Smooth muscle cell of the brain vasculature (primary cell): ENCODE results near the gene PRLR.

Experiments used
- DNase-seq: peaks from one replicate; pipeline ENCODE4 v3.0.0-alpha.2; 2012; ENCODE audit warnings: low read depth, low spot score

PRLR gene

GRCh38 chr5:35233601-35234000 is 3.3 kb upstream of the PRLR start:
- no peak for DNase-seq

- no peak for DNase-seq
Observed at GRCh38 chr5:35233121-35233520, 2.8 kb upstream of the PRLR start.

GRCh38 chr5:35232124-35232523 is 1.8 kb upstream of the PRLR start:
- DNase-seq, result no peak

- no peak for DNase-seq
Observed at GRCh38 chr5:35229076-35230037, 930 bp downstream of the PRLR start.

- DNase-seq, result no peak
Observed at GRCh38 chr5:35228310-35228709, 2.0 kb downstream of the PRLR start.

- DNase-seq, result no peak
Observed at GRCh38 chr5:35227720-35228119, 2.6 kb downstream of the PRLR start.

GRCh38 chr5:35223787-35224395 is 6.4 kb downstream of the PRLR start:
- no peak for DNase-seq

GRCh38 chr5:35220967-35221366 is 9.3 kb downstream of the PRLR start:
- DNase-seq, result no peak

GRCh38 chr5:35218981-35219380 is 11.3 kb downstream of the PRLR start:
- DNase-seq, result no peak

- DNase-seq, result no peak
Observed at GRCh38 chr5:35214051-35214450, 16.2 kb downstream of the PRLR start.

GRCh38 chr5:35213608-35214007 is 16.7 kb downstream of the PRLR start:
- DNase-seq, result no peak

GRCh38 chr5:35212122-35212982 is 17.9 kb downstream of the PRLR start:
- DNase-seq, result no peak

GRCh38 chr5:35209862-35210261 is 20.4 kb downstream of the PRLR start:
- DNase-seq, result no peak

GRCh38 chr5:35205606-35206005 is 24.7 kb downstream of the PRLR start:
- DNase-seq, result no peak

- no peak for DNase-seq
Observed at GRCh38 chr5:35205186-35205585, 25.1 kb downstream of the PRLR start.

GRCh38 chr5:35203403-35203802 is 26.9 kb downstream of the PRLR start:
- DNase-seq, result no peak

- peak; percentile 18 for DNase-seq
Observed at GRCh38 chr5:35202319-35203111, 27.8 kb downstream of the PRLR start.

- DNase-seq, result no peak
Observed at GRCh38 chr5:35201291-35201690, 29.0 kb downstream of the PRLR start.

- DNase-seq, result no peak
Observed at GRCh38 chr5:35199886-35200285, 30.4 kb downstream of the PRLR start.

GRCh38 chr5:35198686-35199085 is 31.6 kb downstream of the PRLR start:
- DNase-seq, result peak; percentile 24

GRCh38 chr5:35198075-35198474 is 32.2 kb downstream of the PRLR start:
- peak; percentile 67 for DNase-seq
